ENCODE data around the gene EXOC6.

Gene EXOC6

GRCh38 chr10:93030409-93030808, 182.1 kb downstream of the EXOC6 start:
- no peak for DNase-seq

GRCh38 chr10:93032105-93032808, 183.9 kb downstream of the EXOC6 start:
- DNase-seq: no peak

- DNase-seq: no peak
These were observed 184.5 kb downstream of the EXOC6 start for GRCh38 chr10:93032809-93033137.

GRCh38 chr10:93034426-93034825, 186.1 kb downstream of the EXOC6 start:
- no peak for DNase-seq

- no peak for DNase-seq
These were observed 190.8 kb downstream of the EXOC6 start for GRCh38 chr10:93039110-93039509.

- peak; percentile 95 to 97 for DNase-seq
These were observed 191.4 kb downstream of the EXOC6 start for GRCh38 chr10:93039721-93040120.

GRCh38 chr10:93054486-93054885, 206.2 kb downstream of the EXOC6 start:
- no peak for DNase-seq

GRCh38 chr10:93058139-93058538, 209.8 kb downstream of the EXOC6 start:
- no peak for DNase-seq

- no peak for DNase-seq
These were observed 211.9 kb downstream of the EXOC6 start, which contains the start of gene CYP26C1 for GRCh38 chr10:93059975-93060886. CYP26C1 (plus strand) TSS chr10:93060798; CDS start chr10:93061264, 466 bp downstream.

GRCh38 chr10:93060887-93061593, 212.7 kb downstream of the EXOC6 start:
- DNase-seq: no peak

- DNase-seq: no peak
These were observed 213.5 kb downstream of the EXOC6 start for GRCh38 chr10:93061594-93062513.

GRCh38 chr10:93062514-93063143, 214.3 kb downstream of the EXOC6 start:
- DNase-seq: no peak

GRCh38 chr10:93063144-93063976, 215.0 kb downstream of the EXOC6 start:
- no peak for DNase-seq

GRCh38 chr10:93063977-93064660, 215.8 kb downstream of the EXOC6 start:
- no peak for DNase-seq

GRCh38 chr10:93064874-93065660, 216.7 kb downstream of the EXOC6 start:
- DNase-seq: no peak

- no peak for DNase-seq
These were observed 217.6 kb downstream of the EXOC6 start for GRCh38 chr10:93065675-93066543.

- DNase-seq: no peak
These were observed 218.2 kb downstream of the EXOC6 start for GRCh38 chr10:93066544-93066913.

All from Kasumi-1 (cell line).